ENCODE measurements around the gene SPCS1. TPM values are rescaled to one million over a fixed set of nuclear protein-coding genes. Genes with fewer than 3 reads are reported as not detected.

The SPCS1 gene
- total RNA-seq, 4 donors from 2014 or later = 65.8 to 138 (median 123) TPM

DNA sequence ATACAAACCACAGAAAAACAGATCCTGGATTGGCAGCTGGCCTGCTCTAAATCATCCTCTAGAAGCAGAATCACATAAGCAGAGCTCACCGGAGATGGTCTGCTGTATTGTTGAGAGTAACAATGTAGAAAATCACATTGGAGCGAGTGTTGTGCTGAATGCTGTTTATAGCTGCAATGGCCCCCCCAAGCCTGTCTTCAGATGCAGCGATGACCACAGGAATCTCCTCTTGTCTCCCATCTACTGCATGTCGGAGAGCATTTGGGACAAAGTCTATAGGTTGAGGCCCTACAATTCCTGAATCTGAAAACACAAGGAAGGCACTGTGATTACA is 8.3 kb upstream of the SPCS1 start:
- no peak for TF ChIP-seq POLR2A (IDR thresholded peaks at IDR 0.05)
- TF ChIP-seq, protein P1, sequence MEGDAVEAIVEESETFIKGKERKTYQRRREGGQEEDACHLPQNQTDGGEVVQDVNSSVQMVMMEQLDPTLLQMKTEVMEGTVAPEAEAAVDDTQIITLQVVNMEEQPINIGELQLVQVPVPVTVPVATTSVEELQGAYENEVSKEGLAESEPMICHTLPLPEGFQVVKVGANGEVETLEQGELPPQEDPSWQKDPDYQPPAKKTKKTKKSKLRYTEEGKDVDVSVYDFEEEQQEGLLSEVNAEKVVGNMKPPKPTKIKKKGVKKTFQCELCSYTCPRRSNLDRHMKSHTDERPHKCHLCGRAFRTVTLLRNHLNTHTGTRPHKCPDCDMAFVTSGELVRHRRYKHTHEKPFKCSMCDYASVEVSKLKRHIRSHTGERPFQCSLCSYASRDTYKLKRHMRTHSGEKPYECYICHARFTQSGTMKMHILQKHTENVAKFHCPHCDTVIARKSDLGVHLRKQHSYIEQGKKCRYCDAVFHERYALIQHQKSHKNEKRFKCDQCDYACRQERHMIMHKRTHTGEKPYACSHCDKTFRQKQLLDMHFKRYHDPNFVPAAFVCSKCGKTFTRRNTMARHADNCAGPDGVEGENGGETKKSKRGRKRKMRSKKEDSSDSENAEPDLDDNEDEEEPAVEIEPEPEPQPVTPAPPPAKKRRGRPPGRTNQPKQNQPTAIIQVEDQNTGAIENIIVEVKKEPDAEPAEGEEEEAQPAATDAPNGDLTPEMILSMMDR (IDR thresholded peaks at IDR 0.05) = no peak
- Histone ChIP-seq H3K4me3 (no peak overlapping the region), H3K27ac (no peak overlapping the region), H3K4me1 (no peaks in the 10 kb centered on the region), H3K36me3 (peaks cover 15 to 74% (median 29%) of the 10 kb centered on the region in 3 donors), H3K27me3 (no peaks in the 10 kb centered on the region), H3K9me3 (no peaks in the 10 kb centered on the region)
- no peak for DNase-seq
- 91 to 93% methylated on average over 3 to 4 of the region's 4 CpGs for WGBS, 2 donors
- intact Hi-C loops (cut with DNase I) = no loop called here

GRCh38 chr3:52703341-52703740 is 2.6 kb upstream of the SPCS1 start:
- H3K4me3 ChIP-seq = no peak overlapping the region
- H3K27ac ChIP-seq = no peak overlapping the region
- peaks cover 19 to 48% (median 24%) of the 10 kb centered on the region in 3 donors for H3K4me1 ChIP-seq
- no peak for DNase-seq
- intact Hi-C loops (cut with DNase I) = no loop called here
- peaks cover 0 to 27% (median 0%) of the 10 kb centered on the region in 3 donors for H3K36me3 ChIP-seq
- no peaks in the 10 kb centered on the region for H3K9me3 ChIP-seq
- no peaks in the 10 kb centered on the region for H3K27me3 ChIP-seq
- 74 to 84% methylated on average over 4 to 7 of the region's 7 CpGs for WGBS, 2 donors
- no peak for TF ChIP-seq POLR2A (IDR thresholded peaks at IDR 0.05)
- TF ChIP-seq, protein P1 (IDR thresholded peaks at IDR 0.05) = no peak

DNA sequence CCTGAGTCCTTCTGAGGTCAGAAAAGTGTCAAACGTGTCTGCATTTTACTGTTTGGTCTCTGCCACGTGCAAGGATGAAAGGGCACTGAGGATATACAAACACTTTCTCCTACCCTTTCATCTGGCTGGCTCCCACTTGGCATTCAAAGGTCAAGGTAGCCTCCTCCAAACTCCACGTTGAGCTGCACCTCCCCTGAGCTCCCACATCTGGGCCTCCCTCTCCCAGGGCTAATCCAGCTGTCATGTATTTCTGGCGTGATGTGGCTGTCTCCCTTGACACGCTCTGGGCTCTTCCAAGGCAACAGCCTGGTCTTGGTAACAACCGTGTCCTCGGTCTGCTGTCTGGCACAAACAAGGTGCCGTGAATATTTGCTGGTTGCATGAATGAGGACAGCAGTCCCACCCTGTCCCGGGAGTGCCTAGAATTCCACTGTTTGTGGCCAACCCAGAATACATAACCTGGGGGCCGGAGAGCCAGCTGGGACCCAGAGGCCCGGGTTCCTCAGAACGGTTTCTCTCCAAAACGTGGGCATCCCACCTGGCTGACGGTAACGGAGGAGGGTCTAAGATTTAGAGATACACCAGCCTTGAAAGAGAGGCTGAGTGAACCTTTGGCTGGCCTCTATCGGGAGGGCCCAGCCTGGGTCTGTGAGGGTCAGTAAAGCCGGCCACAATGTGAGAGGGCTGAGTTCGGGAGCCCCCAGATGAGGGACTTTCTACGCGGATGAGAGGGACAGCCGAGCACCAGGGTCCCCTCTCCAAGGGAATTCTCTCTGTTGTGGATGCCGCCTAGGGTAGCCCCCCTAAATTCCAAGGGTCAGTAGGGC is 1.1 kb upstream of the SPCS1 start:
- no peaks in the 10 kb centered on the region for H3K27me3 ChIP-seq
- peaks cover 19 to 48% (median 24%) of the 10 kb centered on the region in 3 donors for H3K4me1 ChIP-seq
- intact Hi-C loops (cut with DNase I) = no loop called here
- H3K4me3 ChIP-seq = peak overlapping the region; percentile 75 to 91 (median 80)
- H3K9me3 ChIP-seq = no peaks in the 10 kb centered on the region
- WGBS, 2 donors = 1 to 7% methylated on average over 4 to 14 of the region's 22 CpGs
- DNase-seq = no peak
- H3K27ac ChIP-seq = peak overlapping the region; percentile 84 to 96 (median 89)
- TF ChIP-seq, protein P1 (IDR thresholded peaks at IDR 0.05) = no peak
- TF ChIP-seq POLR2A (IDR thresholded peaks at IDR 0.05) = no peak
- H3K36me3 ChIP-seq = peaks cover 0 to 30% (median 0%) of the 10 kb centered on the region in 3 donors

DNA sequence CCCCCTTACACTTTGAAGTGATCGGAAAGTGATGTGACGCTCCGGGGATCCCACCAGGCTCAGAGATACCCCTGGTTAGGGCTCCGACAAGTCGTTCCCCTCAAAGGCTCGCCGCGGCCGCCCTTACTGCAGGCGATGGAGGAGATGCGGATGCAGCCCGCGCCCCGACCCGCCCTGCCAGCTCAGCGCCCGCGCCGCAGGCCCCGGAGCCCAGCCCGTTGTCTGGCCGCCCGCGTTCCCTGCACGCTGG is 543 bp upstream of the SPCS1 start:
- Histone ChIP-seq H3K9me3 (no peaks in the 10 kb centered on the region), H3K4me3 (peak overlapping the region; percentile 75 to 91 (median 80)), H3K27ac (peak overlapping the region; percentile 84 to 96 (median 89)), H3K4me1 (peaks cover 19 to 48% (median 24%) of the 10 kb centered on the region in 3 donors), H3K27me3 (no peaks in the 10 kb centered on the region), H3K36me3 (peaks cover 0 to 27% (median 0%) of the 10 kb centered on the region in 3 donors)
- 0% methylated on average over 4 of the region's 25 CpGs; no CpG with 5 or more reads in 1 of the 2 donors for WGBS, 2 donors
- TF ChIP-seq POLR2A (IDR thresholded peaks at IDR 0.05) = peak in 1 of 4 donors; percentile 57
- TF ChIP-seq, protein P1 (IDR thresholded peaks at IDR 0.05) = no peak
- intact Hi-C loops (cut with DNase I) = no loop called here
- DNase-seq = peak; percentile 44

DNA sequence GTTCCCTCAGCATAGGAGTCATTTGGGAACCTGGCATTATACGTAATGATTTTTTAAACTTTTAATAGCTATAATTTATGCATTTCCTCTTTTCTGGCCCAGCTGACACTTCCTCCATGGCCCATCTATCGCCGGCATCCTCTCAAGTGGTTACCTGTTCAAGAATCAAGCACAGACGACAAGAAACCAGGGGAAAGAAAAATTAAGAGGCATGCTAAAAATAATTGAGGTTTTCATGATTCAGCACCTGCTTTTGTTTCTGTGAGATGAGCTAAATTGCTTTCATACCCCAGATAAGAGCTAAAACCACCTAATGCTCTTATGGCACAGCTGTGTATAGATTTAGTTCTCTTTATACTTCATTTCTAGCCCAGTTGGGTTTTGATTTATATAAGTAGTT is 1.7 kb downstream of the SPCS1 start:
- WGBS, 2 donors = 54 to 65% methylated on average over 4 of the region's 4 CpGs
- Histone ChIP-seq H3K4me1 (peaks cover 19 to 48% (median 24%) of the 10 kb centered on the region in 3 donors), H3K27ac (peak overlapping the region in 2 of 4 donors; percentile 84 to 96), H3K4me3 (peak overlapping the region in 3 of 4 donors; percentile 75 to 91 (median 77)), H3K9me3 (no peaks in the 10 kb centered on the region), H3K36me3 (peaks cover 0 to 43% (median 0%) of the 10 kb centered on the region in 3 donors), H3K27me3 (no peaks in the 10 kb centered on the region)
- DNase-seq = no peak
- intact Hi-C loops (cut with DNase I) = no loop called here
- no peak for TF ChIP-seq POLR2A (IDR thresholded peaks at IDR 0.05)
- TF ChIP-seq, protein P1 (IDR thresholded peaks at IDR 0.05) = no peak
